Vagina (tissue), 2 donors: ENCODE data around the gene PADI2.

Source experiments
- CTCF ChIP-seq, 3 experiments: fragments of 450-650 bp in 2 of 3; fragments of 200-600 bp in 1 of 3; sonication (generic) in 1 of 3; IDR thresholded peaks; one replicate each; pipeline ENCODE4 v1.5.1; 2017 to 2019; ENCODE audit warnings: antibody characterized with exemption in 3 of 3, mild to moderate bottlenecking in 2 of 3, moderate library complexity in 2 of 3
- POLR2A ChIP-seq, 2 donors: fragments of 450-650 bp; IDR thresholded peaks; one replicate each; pipeline ENCODE4 v1.6.1; 2017; ENCODE audit warnings: antibody characterized with exemption in 2 of 2, mild to moderate bottlenecking in 2 of 2, moderate library complexity in 2 of 2
- POLR2AphosphoS5 ChIP-seq, 2 donors: sonication (generic); formaldehyde crosslinking; IDR thresholded peaks; one replicate each; pipeline ENCODE4 v1.9.0; 2017; ENCODE audit warnings: antibody characterized with exemption in 2 of 2, mild to moderate bottlenecking in 2 of 2, low read depth in 1 of 2; ENCODE audit not compliant: insufficient read depth in 1 of 2

- no peak for TF ChIP-seq CTCF (IDR thresholded peaks at IDR 0.05)
- no peak for TF ChIP-seq POLR2A (IDR thresholded peaks at IDR 0.05)
- no peak for TF ChIP-seq POLR2AphosphoS5 (IDR thresholded peaks at IDR 0.05; ENCODE audit: insufficient read depth in 1 of 2, low read depth in 1 of 2)
Observed at GRCh38 chr1:17027900-17028299, 91.4 kb downstream of the PADI2 start.
